SK-N-SH (cell line): ENCODE results near the gene PLTP. TPM values are rescaled to one million over a fixed set of nuclear protein-coding genes. Genes with fewer than 3 reads are reported as not detected.

ENCODE experiments used
- CTCF ChIA-PET: fragments of 300-600, 350-600 bp; formaldehyde crosslinking; extraction: SDS; loops from one replicate; lab custom pipeline; 2021; lab: Yijun Ruan, JAX
- POLR2A ChIA-PET: fragments of 350-600 bp; sonication (Branson Sonifier 250); formaldehyde crosslinking; extraction: SDS; loops from one replicate; lab custom pipeline; 2020; ENCODE audit warnings: antibody characterized with exemption, inconsistent platforms; lab: Yijun Ruan, JAX
- DNase-seq: peaks from one replicate; pipeline ENCODE4 v3.0.0; 2012
- H2AFZ ChIP-seq: fragments of 200-600 bp; sonication (generic); 2 replicates; pipeline ENCODE4 v1.8.1; 2016; ENCODE audit warnings: antibody characterized with exemption, mild to moderate bottlenecking, low read depth
- H3F3A ChIP-seq: fragments of 200-600 bp; sonication (generic); replicated peaks from 2 replicates; pipeline ENCODE3; 2016; ENCODE audit warnings: antibody characterized with exemption, mild to moderate bottlenecking; ENCODE audit not compliant: insufficient read depth
- H3K27ac ChIP-seq, 2 experiments: fragments of 200-500 bp in 1 of 2; fragments of 200-600 bp in 1 of 2; sonication (Bioruptor generic) in 1 of 2; sonication (generic), shearing (Covaris generic) in 1 of 2; 2 replicates each; pipeline versions ENCODE4 v1.5.1 to v1.6.1; 2014 to 2016; ENCODE audit warnings: low read depth in 2 of 2, inconsistent platforms in 1 of 2, low read length in 1 of 2, mild to moderate bottlenecking in 1 of 2, mixed read lengths in 1 of 2
- H3K27me3 ChIP-seq: fragments of 200-600 bp; sonication (generic), shearing (Covaris generic); 2 replicates; pipeline ENCODE4 v1.6.1; 2016; ENCODE audit warnings: mixed run types; ENCODE audit not compliant: insufficient read depth
- H3K36me3 ChIP-seq, 2 experiments: fragments of 200-500 bp in 1 of 2; fragments of 200-600 bp in 1 of 2; sonication (Bioruptor generic) in 1 of 2; sonication (generic) in 1 of 2; replicated peaks in 1 of 2; 2 replicates each; pipeline versions ENCODE3 to v1.5.1; 2014 to 2016; ENCODE audit warnings: low read length in 1 of 2, mild to moderate bottlenecking in 1 of 2; ENCODE audit not compliant: insufficient read depth in 2 of 2, control insufficient read depth in 1 of 2
- H3K4me1 ChIP-seq, 2 experiments: fragments of 200-500 bp in 1 of 2; fragments of 200-600 bp in 1 of 2; sonication (Bioruptor generic) in 1 of 2; sonication (generic), shearing (Covaris generic) in 1 of 2; 2 replicates each; pipeline versions ENCODE4 v1.5.1 to v1.6.1; 2014 to 2016; ENCODE audit warnings: low read depth in 1 of 2, low read length in 1 of 2, mixed run types in 1 of 2; ENCODE audit not compliant: insufficient read depth in 2 of 2, control insufficient read depth in 1 of 2
- H3K4me2 ChIP-seq: fragments of 200-600 bp; sonication (generic), shearing (Covaris generic); 2 replicates; pipeline ENCODE4 v1.6.1; 2017; ENCODE audit warnings: mixed run types
- H3K4me3 ChIP-seq, 2 experiments: fragments of 200-500 bp in 1 of 2; fragments of 200-600 bp in 1 of 2; sonication (Bioruptor generic) in 1 of 2; sonication (generic), shearing (Covaris generic) in 1 of 2; 2 replicates each; pipeline versions ENCODE4 v1.5.1 to v1.8.1; 2014 to 2016; ENCODE audit warnings: low read depth in 2 of 2, inconsistent platforms in 1 of 2, low read length in 1 of 2, mild to moderate bottlenecking in 1 of 2, mixed read lengths in 1 of 2, moderate library complexity in 1 of 2
- H3K79me2 ChIP-seq: fragments of 200-600 bp; sonication (generic); 2 replicates; pipeline ENCODE4 v1.8.1; 2017; ENCODE audit warnings: mild to moderate bottlenecking; ENCODE audit not compliant: insufficient read depth
- H3K9ac ChIP-seq: fragments of 200-600 bp; sonication (generic); 2 replicates; pipeline ENCODE4 v1.6.1; 2017; ENCODE audit warnings: mixed run types
- H3K9me2 ChIP-seq: fragments of 200-600 bp; sonication (generic); 2 replicates; pipeline ENCODE4 v1.6.1; 2017; ENCODE audit warnings: mixed run types
- H3K9me3 ChIP-seq: fragments of 200-600 bp; sonication (generic); 2 replicates; pipeline ENCODE4 v1.6.1; 2017; ENCODE audit warnings: mixed run types, mild to moderate bottlenecking, moderate library complexity
- H4K20me1 ChIP-seq: fragments of 200-600 bp; sonication (generic); 2 replicates; pipeline ENCODE4 v1.6.1; 2017; ENCODE audit warnings: mild to moderate bottlenecking, mixed run types; ENCODE audit not compliant: insufficient read depth
- CTCF ChIP-seq: fragments of 200-600 bp; sonication (generic); IDR thresholded peaks from 2 replicates; pipeline ENCODE4 v1.6.1; 2017; ENCODE audit warnings: antibody characterized with exemption, mild to moderate bottlenecking, moderate library complexity
- FOSL2 ChIP-seq: IDR thresholded peaks from 2 replicates; pipeline ENCODE4 v1.4.0; 2012; ENCODE audit warnings: low read depth, mild to moderate bottlenecking, moderate library complexity, borderline replicate concordance
- IRF3 ChIP-seq: fragments of 150-350 bp; IDR thresholded peaks from 2 replicates; pipeline ENCODE4 v1.6.1; 2016; ENCODE audit warnings: mild to moderate bottlenecking, low read depth, low read length
- JUND ChIP-seq: IDR thresholded peaks from 2 replicates; pipeline ENCODE4 v1.4.0; 2012
- MEF2A ChIP-seq: IDR thresholded peaks from 2 replicates; pipeline ENCODE4 v1.4.0; 2012; ENCODE audit warnings: low read depth, borderline replicate concordance
- NFIC ChIP-seq: IDR thresholded peaks from 2 replicates; pipeline ENCODE4 v1.4.0; 2012; ENCODE audit warnings: borderline replicate concordance
- POLR2AphosphoS5 ChIP-seq: IDR thresholded peaks from 2 replicates; pipeline ENCODE4 v1.6.1; 2012; ENCODE audit warnings: low read depth, low read length
- RCOR1 ChIP-seq: fragments of 150-350 bp; IDR thresholded peaks from 2 replicates; pipeline ENCODE4 v1.6.1; 2017; ENCODE audit warnings: antibody characterized with exemption, low read length
- REST ChIP-seq: IDR thresholded peaks from 2 replicates; pipeline ENCODE4 v1.6.1; 2012; ENCODE audit warnings: mild to moderate bottlenecking, low read depth, low read length, moderate library complexity
- RXRA ChIP-seq: IDR thresholded peaks from 2 replicates; pipeline ENCODE4 v1.4.0; 2012; ENCODE audit warnings: low read depth, mild to moderate bottlenecking, borderline replicate concordance
- SIN3A ChIP-seq: IDR thresholded peaks from 2 replicates; pipeline ENCODE4 v1.6.1; 2012; ENCODE audit warnings: low read depth, mild to moderate bottlenecking, low read length, moderate library complexity, borderline replicate concordance
- TAF1 ChIP-seq: IDR thresholded peaks from 2 replicates; pipeline ENCODE4 v1.6.1; 2012; ENCODE audit warnings: low read depth, mild to moderate bottlenecking, low read length, moderate library complexity, borderline replicate concordance
- USF1 ChIP-seq: IDR thresholded peaks from 2 replicates; pipeline ENCODE4 v1.4.0; 2012; ENCODE audit warnings: low read depth, borderline replicate concordance
- USF2 ChIP-seq: fragments of 150-350 bp; IDR thresholded peaks from 2 replicates; pipeline ENCODE4 v1.6.1; 2017; ENCODE audit warnings: antibody characterized with exemption, low read length, low read depth, borderline replicate concordance
- WGBS: methylation state at CpG from one replicate; pipeline ENCODE4 v1.1.6; 2017; ENCODE audit warnings: low lambda C conversion rate; 5-methylcytosine and 5-hydroxymethylcytosine counted together
- polyA plus RNA-seq, 3 experiments: library from polyadenylated mRNA; depleted of rRNA; stranded (reverse); fragments of >200 nt; gene quantifications; 2 replicates each; pipeline ENCODE4 v1.2.3, GENCODE V29; 2012

PLTP gene
- polyA plus RNA-seq, 1 of the 3 experiments (the other 2 are of a cell fraction): 154 TPM

GRCh38 chr20:45893831-45894230 lies 18.1 kb downstream of the PLTP start:
- H3K4me1 ChIP-seq: peaks cover 0 to 9% of the 10 kb centered on the region in 2 experiments; a peak in 2 of 4 replicates
- H3K27me3 ChIP-seq: no peaks in the 10 kb centered on the region
- no peak overlapping the region for H3K4me2 ChIP-seq
- H3K9me2 ChIP-seq: no peaks in the 10 kb centered on the region
- no peaks in the 10 kb centered on the region for H4K20me1 ChIP-seq
- POLR2A ChIA-PET: interaction anchor here (0.6 kb wide), 1 partner anchor 100 kb away, joined by 3 read pairs; no protein-coding TSS in a partner anchor
- peaks cover 10% of the 10 kb centered on the region for H3F3A ChIP-seq
- H3K9me3 ChIP-seq: no peaks in the 10 kb centered on the region
- no peak overlapping the region for H3K9ac ChIP-seq
- 89% methylated on average over 4 of the region's 4 CpGs for WGBS
- H3K4me3 ChIP-seq: no peak overlapping the region
- no peak for TF ChIP-seq SIN3A
- no peak for TF ChIP-seq RCOR1
- no peak for TF ChIP-seq TAF1
- TF ChIP-seq RXRA: no peak
- no peak for TF ChIP-seq FOSL2
- no peak overlapping the region for H3K27ac ChIP-seq
- peaks cover 15 to 36% of the 10 kb centered on the region in 2 experiments for H3K36me3 ChIP-seq
- no peak for DNase-seq
- no peak overlapping the region for H2AFZ ChIP-seq
- peaks cover 14% of the 10 kb centered on the region for H3K79me2 ChIP-seq
- CTCF ChIA-PET: no interaction called here

GRCh38 chr20:45892828-45893500 lies 19.0 kb downstream of the PLTP start:
- ChIA-PET POLR2A (interaction anchor here (1.5 kb wide), 1 partner anchor 78 kb away, joined by 3 read pairs; no protein-coding TSS in a partner anchor), CTCF (interaction anchor here (0.8 to 4.5 kb wide), 7 partner anchors 8 to 77 kb away, joined by 3 to 41 read pairs (median 6); partner anchors contain the start of gene ZSWIM1)
- Histone ChIP-seq H3F3A (peaks cover 10% of the 10 kb centered on the region), H3K9me2 (no peaks in the 10 kb centered on the region), H3K9me3 (no peaks in the 10 kb centered on the region), H4K20me1 (no peaks in the 10 kb centered on the region), H3K36me3 (peaks cover 15 to 33% of the 10 kb centered on the region in 2 experiments), H3K4me3 (no peak overlapping the region), H3K27ac (no peak overlapping the region), H3K4me1 (peaks cover 0 to 9% of the 10 kb centered on the region in 2 experiments; a peak in 2 of 4 replicates), H3K9ac (no peak overlapping the region), H3K79me2 (peaks cover 14% of the 10 kb centered on the region), H3K27me3 (no peaks in the 10 kb centered on the region), H2AFZ (no peak overlapping the region), H3K4me2 (peak overlapping the region; percentile 94; the same call in 1 of the 2 replicates)
- no peak for DNase-seq
- 73% methylated on average over 4 of the region's 4 CpGs for WGBS
- TF ChIP-seq RCOR1 (no peak), NFIC (no peak), USF2 (no peak), CTCF (no peak), POLR2AphosphoS5 (no peak), USF1 (no peak), RXRA (no peak), JUND (no peak), MEF2A (no peak), TAF1 (no peak), REST (no peak), IRF3 (no peak)
